NT2/D1 (cell line): ENCODE measurements around the gene LRIG2.

Source experiments
- SUZ12 ChIP-seq: IDR thresholded peaks from 2 replicates; pipeline ENCODE4 v1.6.1; 2011; ENCODE audit not compliant: insufficient read length, insufficient read depth; ENCODE audit errors: extremely low read depth
- YY1 ChIP-seq: IDR thresholded peaks from 2 replicates; pipeline ENCODE4 v1.6.1; 2011; ENCODE audit not compliant: insufficient read length, insufficient read depth

GRCh38 chr1:113147073-113147625 lies 74.2 kb downstream of the LRIG2 start:
- no peak for TF ChIP-seq SUZ12
- no peak for TF ChIP-seq YY1
